SK-N-SH (cell line): ENCODE data around the gene NRP2. TPM values are rescaled to one million over a fixed set of nuclear protein-coding genes. Genes with fewer than 3 reads are reported as not detected.

Source experiments
- CTCF ChIA-PET: fragments of 300-600, 350-600 bp; formaldehyde crosslinking; extraction: SDS; loops from one replicate; lab custom pipeline; 2021; lab: Yijun Ruan, JAX
- POLR2A ChIA-PET: fragments of 350-600 bp; sonication (Branson Sonifier 250); formaldehyde crosslinking; extraction: SDS; loops from one replicate; lab custom pipeline; 2020; ENCODE audit warnings: antibody characterized with exemption, inconsistent platforms; lab: Yijun Ruan, JAX
- DNase-seq: peaks from one replicate; pipeline ENCODE4 v3.0.0; 2012
- H2AFZ ChIP-seq: fragments of 200-600 bp; sonication (generic); 2 replicates; pipeline ENCODE4 v1.8.1; 2016; ENCODE audit warnings: antibody characterized with exemption, mild to moderate bottlenecking, low read depth
- H3F3A ChIP-seq: fragments of 200-600 bp; sonication (generic); replicated peaks from 2 replicates; pipeline ENCODE3; 2016; ENCODE audit warnings: antibody characterized with exemption, mild to moderate bottlenecking; ENCODE audit not compliant: insufficient read depth
- H3K27ac ChIP-seq, 2 experiments: fragments of 200-500 bp in 1 of 2; fragments of 200-600 bp in 1 of 2; sonication (Bioruptor generic) in 1 of 2; sonication (generic), shearing (Covaris generic) in 1 of 2; 2 replicates each; pipeline versions ENCODE4 v1.5.1 to v1.6.1; 2014 to 2016; ENCODE audit warnings: low read depth in 2 of 2, inconsistent platforms in 1 of 2, low read length in 1 of 2, mild to moderate bottlenecking in 1 of 2, mixed read lengths in 1 of 2
- H3K27me3 ChIP-seq: fragments of 200-600 bp; sonication (generic), shearing (Covaris generic); 2 replicates; pipeline ENCODE4 v1.6.1; 2016; ENCODE audit warnings: mixed run types; ENCODE audit not compliant: insufficient read depth
- H3K36me3 ChIP-seq, 2 experiments: fragments of 200-500 bp in 1 of 2; fragments of 200-600 bp in 1 of 2; sonication (Bioruptor generic) in 1 of 2; sonication (generic) in 1 of 2; replicated peaks in 1 of 2; 2 replicates each; pipeline versions ENCODE3 to v1.5.1; 2014 to 2016; ENCODE audit warnings: low read length in 1 of 2, mild to moderate bottlenecking in 1 of 2; ENCODE audit not compliant: insufficient read depth in 2 of 2, control insufficient read depth in 1 of 2
- H3K4me1 ChIP-seq, 2 experiments: fragments of 200-500 bp in 1 of 2; fragments of 200-600 bp in 1 of 2; sonication (Bioruptor generic) in 1 of 2; sonication (generic), shearing (Covaris generic) in 1 of 2; 2 replicates each; pipeline versions ENCODE4 v1.5.1 to v1.6.1; 2014 to 2016; ENCODE audit warnings: low read depth in 1 of 2, low read length in 1 of 2, mixed run types in 1 of 2; ENCODE audit not compliant: insufficient read depth in 2 of 2, control insufficient read depth in 1 of 2
- H3K4me2 ChIP-seq: fragments of 200-600 bp; sonication (generic), shearing (Covaris generic); 2 replicates; pipeline ENCODE4 v1.6.1; 2017; ENCODE audit warnings: mixed run types
- H3K4me3 ChIP-seq, 2 experiments: fragments of 200-500 bp in 1 of 2; fragments of 200-600 bp in 1 of 2; sonication (Bioruptor generic) in 1 of 2; sonication (generic), shearing (Covaris generic) in 1 of 2; 2 replicates each; pipeline versions ENCODE4 v1.5.1 to v1.8.1; 2014 to 2016; ENCODE audit warnings: low read depth in 2 of 2, inconsistent platforms in 1 of 2, low read length in 1 of 2, mild to moderate bottlenecking in 1 of 2, mixed read lengths in 1 of 2, moderate library complexity in 1 of 2
- H3K79me2 ChIP-seq: fragments of 200-600 bp; sonication (generic); 2 replicates; pipeline ENCODE4 v1.8.1; 2017; ENCODE audit warnings: mild to moderate bottlenecking; ENCODE audit not compliant: insufficient read depth
- H3K9ac ChIP-seq: fragments of 200-600 bp; sonication (generic); 2 replicates; pipeline ENCODE4 v1.6.1; 2017; ENCODE audit warnings: mixed run types
- H3K9me2 ChIP-seq: fragments of 200-600 bp; sonication (generic); 2 replicates; pipeline ENCODE4 v1.6.1; 2017; ENCODE audit warnings: mixed run types
- H3K9me3 ChIP-seq: fragments of 200-600 bp; sonication (generic); 2 replicates; pipeline ENCODE4 v1.6.1; 2017; ENCODE audit warnings: mixed run types, mild to moderate bottlenecking, moderate library complexity
- H4K20me1 ChIP-seq: fragments of 200-600 bp; sonication (generic); 2 replicates; pipeline ENCODE4 v1.6.1; 2017; ENCODE audit warnings: mild to moderate bottlenecking, mixed run types; ENCODE audit not compliant: insufficient read depth
- EP300 ChIP-seq, 2 experiments: IDR thresholded peaks; 2 replicates each; pipeline versions ENCODE4 v1.4.0 to v1.6.1; 2012; ENCODE audit warnings: borderline replicate concordance in 1 of 2, low read depth in 1 of 2, low read length in 1 of 2
- EZH2phosphoT487 ChIP-seq: fragments of 200-600 bp; sonication (generic); IDR thresholded peaks from 2 replicates; pipeline ENCODE4 v1.6.1; 2017; ENCODE audit warnings: low read depth, mixed run types, mild to moderate bottlenecking, antibody characterized with exemption, moderate library complexity, borderline replicate concordance
- FOSL2 ChIP-seq: IDR thresholded peaks from 2 replicates; pipeline ENCODE4 v1.4.0; 2012; ENCODE audit warnings: low read depth, mild to moderate bottlenecking, moderate library complexity, borderline replicate concordance
- FOXM1 ChIP-seq: IDR thresholded peaks from 2 replicates; pipeline ENCODE4 v1.4.0; 2012; ENCODE audit warnings: low read depth, mild to moderate bottlenecking
- IRF3 ChIP-seq: fragments of 150-350 bp; IDR thresholded peaks from 2 replicates; pipeline ENCODE4 v1.6.1; 2016; ENCODE audit warnings: mild to moderate bottlenecking, low read depth, low read length
- JUND ChIP-seq: IDR thresholded peaks from 2 replicates; pipeline ENCODE4 v1.4.0; 2012
- MAX ChIP-seq: IDR thresholded peaks from 2 replicates; pipeline ENCODE4 v1.4.0; 2012; ENCODE audit warnings: low read depth
- MEF2A ChIP-seq: IDR thresholded peaks from 2 replicates; pipeline ENCODE4 v1.4.0; 2012; ENCODE audit warnings: low read depth, borderline replicate concordance
- NFIC ChIP-seq: IDR thresholded peaks from 2 replicates; pipeline ENCODE4 v1.4.0; 2012; ENCODE audit warnings: borderline replicate concordance
- PBX3 ChIP-seq: IDR thresholded peaks from 2 replicates; pipeline ENCODE4; 2012
- POLR2AphosphoS5 ChIP-seq: IDR thresholded peaks from 2 replicates; pipeline ENCODE4 v1.6.1; 2012; ENCODE audit warnings: low read depth, low read length
- SIN3A ChIP-seq: IDR thresholded peaks from 2 replicates; pipeline ENCODE4 v1.6.1; 2012; ENCODE audit warnings: low read depth, mild to moderate bottlenecking, low read length, moderate library complexity, borderline replicate concordance
- TCF12 ChIP-seq: IDR thresholded peaks from 2 replicates; pipeline ENCODE4 v1.4.0; 2012
- TEAD4 ChIP-seq: IDR thresholded peaks from 2 replicates; pipeline ENCODE4 v1.4.0; 2012; ENCODE audit warnings: mild to moderate bottlenecking, borderline replicate concordance; ENCODE audit not compliant: insufficient read depth
- WGBS: methylation state at CpG from one replicate; pipeline ENCODE4 v1.1.6; 2017; ENCODE audit warnings: low lambda C conversion rate; 5-methylcytosine and 5-hydroxymethylcytosine counted together
- polyA plus RNA-seq, 3 experiments: library from polyadenylated mRNA; depleted of rRNA; stranded (reverse); fragments of >200 nt; gene quantifications; 2 replicates each; pipeline ENCODE4 v1.2.3, GENCODE V29; 2012

The NRP2 gene
- polyA plus RNA-seq, 1 of the 3 experiments (the other 2 are of a cell fraction): 68.8 TPM

- Histone ChIP-seq H3K4me3 (no peak overlapping the region), H2AFZ (no peak overlapping the region; the same call in 1 of the 2 replicates), H4K20me1 (no peaks in the 10 kb centered on the region), H3K9me3 (no peaks in the 10 kb centered on the region), H3K27ac (peak overlapping the region; percentile 63 to 77), H3K4me1 (peaks cover 29 to 38% of the 10 kb centered on the region in 2 experiments; a peak in 3 of 4 replicates), H3K9me2 (no peaks in the 10 kb centered on the region), H3K27me3 (no peaks in the 10 kb centered on the region), H3F3A (peaks cover 14% of the 10 kb centered on the region), H3K4me2 (peak overlapping the region; percentile 63), H3K79me2 (no peaks in the 10 kb centered on the region), H3K9ac (peak overlapping the region; percentile 29; the same call in 1 of the 2 replicates), H3K36me3 (peaks cover 29 to 36% of the 10 kb centered on the region in 2 experiments)
- ChIA-PET POLR2A (no interaction called here), CTCF (interaction anchor here (1.2 to 4.7 kb wide), 2 partner anchors 12 to 19 kb away, joined by 3 to 35 read pairs; no protein-coding TSS in a partner anchor)
- 69% methylated on average over 6 of the region's 6 CpGs for WGBS
- TF ChIP-seq NFIC (peak; percentile 66), TCF12 (peak; percentile 69), MEF2A (no peak), MAX (peak; percentile 73), EZH2phosphoT487 (no peak), POLR2AphosphoS5 (peak; percentile 51; the same call in 1 of the 2 replicates), FOSL2 (peak; percentile 77; the same call in 1 of the 2 replicates), EP300 (IDR thresholded peaks at IDR 0.05; ENCODE audit: borderline replicate concordance in 1 of 2, low read depth in 1 of 2, low read length in 1 of 2) (peak in 1 of 2 experiments; percentile 55; a peak in 1 of 4 replicates), IRF3 (no peak), FOXM1 (no peak), SIN3A (peak; percentile 47; the same call in 1 of the 2 replicates), JUND (peak; percentile 58), TEAD4 (peak; percentile 52; the same call in 1 of the 2 replicates), PBX3 (peak; percentile 31; the same call in 1 of the 2 replicates)
- DNase-seq: peak; percentile 57
These were observed 52.2 kb downstream of the NRP2 start for GRCh38 chr2:205734436-205735037.
